HG02938 (cell line): ENCODE data around the gene DNAH1.
"Not testable (repeated sequence)": the region's sequence is repeated elsewhere in the genome, so short reads cannot be mapped to it uniquely, and the experiment has no call there.

ENCODE experiments used
- ATAC-seq: cut with Tn5 transposase; IDR thresholded peaks from one replicate; pipeline ENCODE4 v1.9.1; 2021; ENCODE audit warnings: mild to moderate bottlenecking, moderate library complexity; ENCODE audit not compliant: unreplicated experiment

Gene DNAH1

DNA sequence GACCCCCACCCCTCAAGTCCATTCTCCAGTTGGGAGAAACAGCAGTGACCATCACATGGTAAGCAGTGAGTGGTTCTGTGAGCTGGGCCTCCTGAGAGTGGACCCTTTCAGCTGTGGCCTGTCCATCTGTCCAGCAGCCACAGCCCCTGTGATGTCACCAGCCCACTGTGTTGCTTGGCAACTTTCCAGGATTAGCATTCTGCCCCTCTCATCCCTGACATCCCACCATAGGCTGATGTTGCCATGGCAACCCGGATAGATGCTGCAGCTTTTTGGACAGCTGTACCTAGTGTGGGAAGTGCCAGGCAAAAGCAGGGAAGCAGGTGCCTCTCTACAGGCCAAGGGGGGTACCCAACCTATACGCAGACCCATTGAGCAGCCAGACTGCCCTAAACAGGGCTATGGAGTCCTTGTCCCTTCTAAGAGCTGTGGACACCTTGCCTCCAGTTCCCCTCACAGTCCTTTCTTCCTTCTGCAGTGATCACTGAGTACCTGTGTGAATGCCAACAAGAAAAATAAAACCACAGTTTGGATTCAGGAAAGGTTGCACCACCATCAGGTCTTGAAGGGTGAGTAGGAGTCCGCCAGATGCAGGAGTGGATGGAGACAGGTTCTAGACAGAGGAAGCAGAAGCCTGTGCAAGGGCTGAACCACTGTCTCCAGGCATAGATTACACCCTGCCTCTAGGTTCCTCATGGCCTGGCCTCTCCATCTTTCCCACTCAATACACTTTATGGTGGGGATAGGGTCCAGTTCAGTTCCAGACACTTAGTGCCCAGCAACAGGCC lies at the start of gene DNAH1:
TSS of gene DNAH1 (plus strand) at position 343 of the 788 bp plus-strand sequence. CDS start 6,124 bp downstream, outside the sequence.
- ATAC-seq: no peak

DNA sequence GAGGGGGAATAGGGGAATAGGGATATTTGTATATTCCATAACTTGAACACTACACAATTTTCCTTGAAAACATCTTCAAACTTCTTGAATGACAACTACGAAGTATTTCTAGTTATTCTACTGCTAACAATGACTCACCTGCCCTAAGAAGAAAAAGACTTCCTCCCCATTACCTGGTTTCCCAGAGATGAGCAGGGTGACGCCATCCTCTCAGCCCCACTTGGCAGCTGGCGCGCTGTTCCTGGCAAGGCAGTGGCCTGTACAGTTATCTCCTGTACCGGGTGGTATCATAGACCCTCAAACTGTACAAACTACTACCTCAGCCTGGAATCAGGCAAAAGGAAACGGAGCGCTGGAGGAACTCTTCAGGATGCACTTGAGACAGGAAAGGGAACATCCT lies 48.1 kb upstream of the DNAH1 start:
- no peak for ATAC-seq

DNA sequence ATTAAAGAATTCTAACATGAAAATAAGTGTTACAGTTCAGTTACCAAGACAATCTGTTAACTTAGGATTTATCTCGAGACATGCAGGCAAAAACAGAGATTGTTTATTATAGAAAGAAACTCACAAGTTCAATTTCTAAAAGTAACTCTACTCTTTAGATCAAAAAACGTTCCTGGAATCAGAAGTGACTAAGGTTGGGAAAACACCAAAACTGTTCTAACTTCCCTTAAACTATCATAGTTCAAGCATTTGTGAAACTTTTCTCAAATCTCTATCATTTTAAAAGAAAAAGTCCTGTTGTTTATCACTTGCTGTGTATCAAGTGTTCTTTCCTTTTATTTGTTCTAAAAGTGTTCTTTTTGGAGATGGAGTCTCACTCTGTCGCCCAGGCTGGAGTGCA lies 46.3 kb upstream of the DNAH1 start:
- no peak for ATAC-seq

DNA sequence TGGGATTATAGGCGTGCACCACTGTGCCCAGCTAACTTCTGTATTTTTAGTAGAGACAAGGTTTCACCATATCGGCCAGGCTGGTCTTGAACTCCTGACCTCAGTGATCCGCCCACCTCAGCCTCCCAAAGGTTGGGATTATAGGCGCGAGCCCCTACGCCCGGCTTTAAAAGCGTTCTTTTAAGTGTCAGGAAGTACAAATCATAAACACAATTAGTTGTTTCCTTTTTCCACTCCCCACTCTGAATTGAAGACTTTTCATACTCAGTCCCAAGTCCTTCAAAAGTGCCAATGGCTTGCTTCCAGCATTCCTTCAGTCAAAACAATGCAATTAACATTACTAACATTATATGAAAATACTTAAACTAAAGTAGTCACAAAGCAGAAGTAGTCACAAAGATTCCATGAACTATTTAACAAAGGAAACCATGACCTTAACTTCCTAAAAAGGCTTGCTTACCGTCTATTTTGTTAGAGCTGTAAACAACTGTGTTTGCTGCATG lies 45.8 kb upstream of the DNAH1 start:
- ATAC-seq: no peak

DNA sequence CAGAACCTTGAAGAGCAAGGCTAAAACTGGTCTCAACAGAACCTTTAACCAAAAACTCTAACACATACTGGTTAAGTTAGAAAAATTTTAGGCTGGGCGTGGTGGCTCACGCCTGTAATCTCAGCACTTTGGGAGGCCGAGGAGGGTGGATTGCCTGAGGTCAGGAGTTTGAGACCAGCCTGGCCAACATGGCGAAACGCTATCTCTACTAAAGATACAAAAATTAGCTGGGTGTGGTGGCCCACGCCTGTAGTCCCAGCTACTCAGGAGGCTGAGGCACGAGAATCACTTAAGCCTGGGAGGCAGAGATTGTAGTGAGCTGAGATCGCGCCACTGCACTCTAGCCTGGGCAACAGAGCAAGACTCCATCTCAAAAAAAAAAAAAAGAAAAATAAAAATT lies 43.9 kb upstream of the DNAH1 start:
- ATAC-seq: not testable (repeated sequence)

DNA sequence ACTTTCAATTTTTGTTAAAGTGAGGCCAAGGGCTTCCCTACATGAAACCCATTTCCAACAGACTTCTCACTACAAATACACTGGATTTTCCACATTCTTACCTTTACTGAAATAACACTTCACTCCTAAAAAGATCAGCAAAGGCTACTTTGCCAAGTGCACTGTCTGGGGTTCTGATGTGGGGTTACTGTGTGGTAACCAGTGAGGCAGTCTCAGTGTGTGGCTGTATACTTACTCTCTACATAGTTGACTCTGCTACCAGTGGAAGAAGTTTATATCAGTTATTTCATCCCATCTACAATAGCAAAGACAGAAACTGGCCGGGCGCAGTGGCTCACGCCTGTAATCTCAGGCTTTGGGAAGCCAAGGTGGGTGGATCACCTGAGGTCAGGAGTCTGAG lies 43.3 kb upstream of the DNAH1 start:
- ATAC-seq: no peak

DNA sequence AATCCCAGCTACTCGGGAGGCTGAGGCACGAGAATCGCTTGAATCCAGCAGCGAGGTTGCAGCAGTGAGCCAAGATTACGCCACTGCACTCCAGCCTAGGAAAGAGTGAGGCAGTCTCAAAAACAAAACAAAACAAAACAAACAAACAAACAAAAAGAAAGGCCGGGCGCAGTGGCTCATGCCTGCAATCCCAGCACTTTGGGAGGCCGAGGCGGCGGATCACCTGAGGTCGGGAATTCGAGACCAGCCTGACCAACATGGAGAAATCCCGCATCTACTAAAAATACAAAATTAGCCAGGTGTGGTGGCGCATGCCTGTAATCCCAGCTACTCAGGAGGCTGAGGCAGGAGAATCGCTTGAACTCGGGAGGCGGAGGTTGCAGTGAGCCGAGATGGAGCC lies 41.3 kb upstream of the DNAH1 start:
- ATAC-seq: not testable (repeated sequence)

DNA sequence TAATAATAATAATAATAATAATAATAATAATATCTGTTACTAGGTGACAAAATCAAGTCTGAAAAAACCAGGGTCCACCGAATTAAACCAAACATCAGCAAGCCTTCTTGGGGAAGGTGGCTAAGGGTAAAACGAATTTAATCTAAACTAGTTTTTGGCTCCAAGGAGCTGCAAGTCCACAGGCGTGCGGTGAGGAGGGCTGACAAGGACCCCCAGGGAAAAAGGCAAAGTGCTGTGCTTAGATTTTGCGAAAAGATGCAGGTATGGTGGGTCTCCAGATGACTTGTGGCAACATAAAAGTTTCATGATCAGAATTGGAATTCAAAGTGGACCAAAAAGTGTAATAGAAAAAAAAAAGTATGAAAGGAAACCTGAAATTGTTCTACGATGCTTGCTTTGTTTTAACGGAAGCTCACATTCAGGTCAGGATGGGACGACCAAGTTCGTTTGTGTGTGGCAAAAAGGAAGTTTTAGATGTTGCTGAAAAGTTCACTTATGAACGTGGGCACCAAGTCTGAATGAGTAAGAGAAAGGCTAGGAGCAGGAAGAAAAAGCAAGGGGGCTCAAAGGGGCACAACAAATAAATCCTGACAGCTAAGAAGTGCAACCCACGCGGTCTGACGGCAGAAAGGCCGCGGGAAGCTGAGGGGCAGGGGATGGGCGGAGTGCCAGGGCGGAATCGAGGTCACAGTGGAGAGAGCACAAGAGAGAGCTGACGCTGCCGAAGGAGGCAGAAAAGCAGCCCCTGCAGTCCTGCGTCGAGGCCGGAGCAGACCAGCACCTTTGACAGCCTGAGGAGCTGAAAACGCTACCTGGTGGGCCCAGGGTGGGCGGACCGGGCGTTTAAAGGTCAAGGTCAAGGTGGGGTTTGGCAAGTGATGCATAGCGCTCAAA lies 38.8 kb upstream of the DNAH1 start:
- no peak for ATAC-seq

DNA sequence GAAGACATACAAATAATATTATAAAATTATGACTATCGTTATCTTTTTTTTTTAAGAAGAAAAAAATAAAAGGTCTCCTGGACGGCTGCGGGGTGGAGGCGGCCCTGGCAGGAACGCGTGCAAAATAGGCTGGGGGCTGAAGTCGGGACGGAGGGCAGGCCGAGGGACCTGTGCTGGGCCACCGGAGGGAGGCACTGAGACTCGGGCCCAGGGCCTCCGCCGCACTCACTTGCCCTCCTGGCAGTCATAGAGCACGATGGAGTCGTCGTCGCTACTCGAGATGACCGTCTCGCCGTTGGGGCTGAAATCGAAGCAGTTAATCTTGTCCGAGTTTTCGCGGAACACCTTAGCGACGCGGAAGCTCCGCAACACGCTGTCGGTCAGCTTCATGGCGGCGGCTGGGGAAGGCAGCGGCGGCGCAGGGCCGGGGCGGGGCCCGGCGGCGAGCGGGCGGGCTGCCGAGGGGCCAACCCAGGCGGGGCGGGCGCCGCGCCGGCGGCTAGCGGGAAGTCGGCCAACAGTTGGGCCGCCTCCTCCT lies 38.1 kb upstream of the DNAH1 start:
- peak; percentile 46 for ATAC-seq

DNA sequence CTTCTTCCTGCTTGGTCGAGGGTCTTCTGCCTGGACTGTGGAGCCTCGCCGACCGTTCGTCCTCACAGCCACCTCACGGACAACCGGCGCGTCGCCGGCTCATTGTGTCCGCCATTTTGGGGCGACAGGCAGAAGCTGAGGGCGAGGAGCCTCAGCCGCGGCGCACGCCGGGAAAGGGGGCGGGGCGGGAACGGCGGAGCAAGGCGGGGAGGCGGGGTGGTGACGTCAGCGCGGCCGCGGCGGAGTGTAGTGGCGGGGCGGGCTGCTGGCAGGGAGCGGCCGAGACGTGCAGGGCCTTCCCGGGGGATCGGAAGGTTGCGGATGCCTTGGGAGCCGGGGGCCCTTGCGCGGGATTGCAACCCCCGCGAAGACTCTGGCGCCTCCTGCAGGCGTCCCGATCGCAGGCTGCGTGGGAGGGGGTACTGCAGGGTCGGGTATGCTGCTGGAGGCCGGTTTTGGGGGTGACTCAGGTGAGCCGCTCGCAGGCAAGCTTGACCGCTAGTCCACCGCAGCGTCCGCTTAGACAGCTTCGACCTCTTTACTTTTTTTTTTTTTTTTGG lies 37.5 kb upstream of the DNAH1 start, which contains the start of gene WDR82:
TSS of gene WDR82 (minus strand) at position 140 of the 560 bp plus-strand sequence. CDS start 288 bp downstream, outside the sequence.
- peak; percentile 71 for ATAC-seq

DNA sequence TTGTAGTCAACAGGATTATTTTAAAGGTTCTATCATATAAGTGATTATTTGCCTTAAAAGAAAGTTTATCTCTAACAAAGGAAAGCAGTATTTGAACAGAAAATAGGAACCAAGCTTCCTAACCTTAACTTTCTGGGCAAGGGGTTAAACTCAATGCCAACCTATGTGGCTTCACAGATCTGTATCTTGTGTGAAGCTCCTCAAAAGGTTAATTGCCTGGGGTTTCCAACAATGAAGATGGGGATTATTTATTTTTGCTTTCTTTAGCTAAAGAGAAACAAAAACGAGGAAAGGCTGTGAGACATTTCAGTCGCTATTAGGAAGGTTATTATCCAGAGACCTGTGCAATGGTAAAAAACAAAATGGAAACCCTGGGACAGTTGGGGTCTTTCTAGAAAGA lies 36.5 kb upstream of the DNAH1 start:
- ATAC-seq: no peak

DNA sequence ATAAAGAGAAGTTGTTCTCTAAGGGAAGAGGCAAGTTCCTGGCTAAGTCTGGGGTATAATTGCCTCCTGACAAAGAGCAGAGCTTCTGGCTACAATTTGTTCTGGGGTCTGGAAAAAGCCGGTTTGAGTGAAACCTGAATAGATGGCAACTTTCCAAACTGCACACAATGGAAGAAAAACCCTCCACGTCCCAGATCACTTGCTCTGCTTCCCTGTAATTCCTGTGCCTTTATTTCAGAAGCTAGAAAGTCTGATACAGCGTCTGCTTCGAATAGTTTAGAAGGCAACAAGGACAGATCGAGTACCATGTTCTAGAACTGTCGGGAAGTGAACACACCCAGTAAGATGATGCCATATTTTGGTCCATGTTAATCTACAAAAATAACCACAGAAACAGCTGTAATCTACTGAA lies 36.1 kb upstream of the DNAH1 start:
- no peak for ATAC-seq

DNA sequence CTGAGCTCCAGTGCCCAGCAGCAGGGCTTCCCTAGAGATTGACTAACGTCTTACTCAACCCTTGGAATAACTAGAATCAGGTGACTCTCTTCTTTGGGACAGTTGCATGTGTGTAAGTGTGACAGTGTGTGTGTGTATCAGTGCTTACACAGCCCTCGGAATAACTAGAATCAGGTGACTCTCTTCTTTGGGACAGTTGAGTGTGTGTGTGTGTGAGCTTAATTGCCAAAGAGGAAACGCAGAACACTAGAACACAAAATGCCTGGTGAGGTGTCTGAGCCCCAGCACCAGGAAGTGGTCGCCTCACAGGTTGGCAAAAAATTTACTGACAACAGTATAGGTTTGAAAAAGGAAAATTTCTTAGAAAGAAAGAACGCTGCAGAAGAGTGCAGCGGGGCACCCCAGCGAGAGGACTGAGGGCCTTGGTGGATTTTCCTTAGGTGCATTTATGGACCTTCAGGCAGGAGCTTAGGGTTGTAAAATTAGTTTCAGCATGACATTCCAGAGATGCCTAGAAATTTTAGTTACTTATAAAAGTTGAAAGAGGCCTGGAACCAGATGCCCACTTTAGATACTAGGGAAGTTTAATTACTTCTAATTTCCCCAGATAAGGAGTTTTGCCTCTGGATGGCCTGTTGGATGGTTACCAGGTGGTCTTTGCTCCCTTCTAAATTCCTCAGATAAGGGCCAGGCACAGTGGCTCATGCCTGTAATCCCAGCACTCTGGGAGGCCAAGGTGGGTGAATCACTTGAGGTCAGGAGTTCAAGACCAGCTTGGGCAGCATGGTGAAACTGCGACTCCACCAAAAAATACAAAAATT lies 33.9 kb upstream of the DNAH1 start:
- no peak for ATAC-seq

DNA sequence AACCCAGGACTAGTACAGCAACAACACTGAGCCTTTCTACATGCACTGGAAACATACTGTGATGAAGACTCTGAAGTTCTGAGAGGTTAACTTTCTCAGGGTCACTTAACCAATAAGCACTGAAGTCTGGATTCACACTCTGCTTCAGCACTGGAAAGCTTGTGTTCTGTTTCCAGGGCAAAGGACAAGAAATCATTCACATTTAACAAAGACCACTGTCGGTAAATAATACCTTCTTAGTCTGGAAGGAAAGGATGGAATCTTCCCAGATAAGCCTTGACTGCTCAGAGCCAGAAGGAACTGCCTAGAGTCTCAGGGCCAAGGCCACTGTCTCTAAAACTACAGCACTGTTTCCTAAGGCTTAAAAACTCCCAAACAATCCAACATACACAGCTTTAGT lies 32.8 kb upstream of the DNAH1 start:
- ATAC-seq: no peak

DNA sequence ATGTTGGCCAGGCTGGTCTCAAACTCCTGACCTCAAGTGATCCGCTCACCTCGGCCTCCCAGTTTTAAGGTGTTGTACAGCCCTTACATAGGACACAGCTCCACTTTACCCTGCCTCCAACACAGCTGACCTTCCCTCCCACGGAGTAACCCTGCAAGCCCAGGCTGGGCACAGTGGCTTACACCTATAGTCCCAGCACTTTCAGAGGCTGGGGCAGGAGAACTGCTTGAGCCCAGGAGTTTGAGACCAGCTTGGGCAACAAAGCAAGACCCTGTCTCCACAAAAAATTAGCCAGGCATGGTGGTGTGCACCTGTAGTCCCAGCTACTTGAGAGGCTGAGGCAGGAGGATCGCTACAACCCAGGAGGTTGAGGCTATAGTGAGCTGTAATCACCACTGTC lies 32.1 kb upstream of the DNAH1 start:
- ATAC-seq: not testable (repeated sequence)

DNA sequence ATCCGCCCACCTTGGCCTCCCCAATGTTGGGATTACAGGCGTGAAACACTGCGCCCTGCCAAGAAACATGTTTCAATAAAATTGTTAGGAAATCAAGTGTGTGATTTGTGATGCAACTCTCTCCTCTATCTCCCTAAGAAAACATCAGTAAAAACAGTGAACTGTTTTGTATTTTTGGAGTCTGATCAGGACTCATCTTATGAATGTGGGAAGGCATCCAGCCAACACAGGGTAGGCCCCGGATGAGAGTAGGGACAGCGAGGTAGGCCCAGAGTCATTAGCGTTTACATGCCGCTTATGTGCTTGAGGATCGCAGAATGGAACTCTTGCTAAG lies 29.4 kb upstream of the DNAH1 start:
- ATAC-seq: no peak

DNA sequence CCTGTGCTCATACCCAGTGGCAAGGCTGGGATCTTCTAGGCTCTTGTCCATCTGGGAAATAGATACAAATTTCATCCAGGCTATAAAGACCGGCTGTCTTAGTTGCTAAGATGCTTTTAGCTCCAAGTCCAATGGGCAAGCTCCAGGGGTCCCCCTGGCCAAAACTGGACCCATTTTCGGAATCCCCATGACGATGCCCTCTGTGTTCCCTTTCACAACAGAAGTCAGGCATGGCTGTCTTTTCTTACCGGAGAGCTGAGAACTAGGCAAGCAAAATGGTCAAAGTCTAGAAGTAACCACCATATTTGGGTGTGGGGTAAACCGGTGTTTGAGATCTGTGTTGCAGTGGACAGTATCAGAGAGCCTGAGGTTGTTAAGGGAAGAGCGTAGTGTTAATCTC lies 27.4 kb upstream of the DNAH1 start:
- ATAC-seq: no peak

DNA sequence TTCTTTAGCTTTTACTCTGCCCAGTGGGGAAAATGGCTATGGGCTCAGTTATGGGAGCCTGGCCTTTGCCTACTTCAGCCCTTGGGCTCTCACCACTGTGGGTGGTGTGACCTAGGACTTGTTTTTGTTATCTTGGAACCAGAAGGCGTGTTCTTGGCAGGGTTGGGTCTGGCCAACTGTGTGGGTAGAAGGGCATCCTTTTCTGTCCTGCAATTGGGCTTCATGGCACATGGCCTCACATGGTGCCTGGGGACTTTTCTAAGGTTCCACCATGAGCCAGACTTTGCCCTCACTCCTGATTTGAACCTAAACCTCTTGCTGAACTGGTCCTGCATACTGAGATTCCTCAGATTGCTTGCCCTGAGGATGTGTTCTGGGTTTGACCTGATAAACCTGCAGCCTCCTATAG lies 26.8 kb upstream of the DNAH1 start:
- no peak for ATAC-seq

DNA sequence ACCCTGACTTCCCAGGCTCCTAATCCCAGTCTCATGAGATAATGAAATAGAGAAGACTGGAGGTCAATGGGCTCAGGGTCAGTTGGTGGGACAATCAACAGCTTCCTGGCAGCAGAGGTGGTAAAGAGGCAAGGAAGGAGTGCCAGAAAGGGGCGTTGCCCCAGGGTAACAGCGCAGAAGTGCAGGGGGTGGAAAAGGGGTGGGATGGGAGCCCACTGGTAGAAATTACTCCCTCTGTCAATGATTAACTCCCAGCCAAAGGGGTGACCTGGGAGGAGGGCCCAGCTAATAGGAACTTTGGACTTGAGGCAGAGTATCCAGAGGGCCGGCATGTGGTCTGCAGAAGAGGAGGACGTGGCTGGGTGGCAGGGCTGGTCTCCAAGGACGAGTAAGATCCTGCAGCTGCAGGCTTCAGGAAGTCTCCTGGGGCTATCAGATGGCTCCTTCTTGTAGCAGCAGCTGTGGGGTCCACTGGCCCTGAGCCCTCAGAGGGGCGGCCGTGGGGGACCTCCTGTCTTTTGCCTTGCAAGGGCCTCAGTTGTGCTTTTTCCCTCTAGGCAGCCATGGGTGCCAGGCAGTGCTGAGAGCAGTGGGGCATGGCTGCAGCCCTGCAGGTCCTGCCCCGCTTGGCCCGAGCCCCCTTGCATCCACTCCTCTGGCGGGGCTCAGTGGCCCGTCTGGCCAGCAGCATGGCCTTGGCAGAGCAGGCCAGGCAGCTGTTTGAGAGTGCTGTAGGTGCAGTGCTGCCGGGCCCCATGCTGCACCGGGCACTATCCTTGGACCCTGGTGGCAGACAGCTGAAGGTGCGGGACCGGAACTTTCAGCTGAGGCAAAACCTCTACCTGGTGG lies 26.1 kb upstream of the DNAH1 start:
- no peak for ATAC-seq
